Activated CD4-positive, alpha-beta T cell treated with anti-CD3 and anti-CD28 coated beads, Interleukin-10, Interleukin-2, amounts not matched to agents 100 ng/mL and 50 ng/mL, durations not matched to agents 16 hours and 8 hours (primary cell): ENCODE data around the gene MTURN.
"Not testable (repeated sequence)": the region's sequence is repeated elsewhere in the genome, so short reads cannot be mapped to it uniquely, and the experiment has no call there.

Source experiments
- DNase-seq: peaks from one replicate; pipeline ENCODE4 v3.0.0-alpha.2; 2020

MTURN gene

GRCh38 chr7:30181211-30181610, 46.4 kb downstream of the MTURN start:
- DNase-seq: no peak

DNA sequence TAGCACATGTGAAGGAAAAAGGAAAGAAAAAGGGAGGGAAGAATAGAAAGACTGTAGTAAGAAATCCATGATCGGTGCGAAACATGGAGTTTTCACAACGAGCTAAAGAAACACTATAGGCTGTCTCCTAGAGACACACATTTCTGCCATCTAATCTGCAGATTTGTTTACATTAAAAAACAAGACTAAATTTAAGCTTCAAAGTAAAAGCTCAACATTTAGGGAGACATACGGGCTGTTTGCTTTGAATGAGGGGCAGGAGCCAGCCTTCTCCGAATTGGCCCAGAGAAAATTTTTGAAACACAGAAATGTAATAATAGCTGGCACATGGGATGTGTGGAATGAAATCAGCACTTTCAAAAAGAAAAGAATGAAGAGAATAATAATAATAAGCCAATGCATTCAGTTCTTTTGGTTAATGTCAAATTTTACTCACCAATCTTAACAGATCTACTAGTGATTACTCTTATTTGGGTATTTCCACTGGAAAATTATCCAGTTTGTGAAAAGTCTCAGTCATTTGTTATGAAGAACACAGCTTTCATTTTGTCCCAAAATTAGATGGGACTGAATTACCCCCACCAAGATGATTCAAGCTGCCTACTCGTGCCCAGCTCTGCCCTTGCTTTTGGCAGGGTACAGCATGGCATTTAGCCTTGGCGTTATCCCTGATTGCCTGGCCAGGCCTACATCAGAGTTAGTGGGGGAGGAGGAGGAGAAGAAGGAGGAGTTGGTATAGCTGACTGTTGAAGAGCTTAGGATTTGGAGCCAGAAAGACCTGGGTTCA, 47.1 kb downstream of the MTURN start:
- DNase-seq: no peak

GRCh38 chr7:30182814-30183213, 48.0 kb downstream of the MTURN start:
- no peak for DNase-seq

- no peak for DNase-seq
Measured at GRCh38 chr7:30183749-30184369, 49.1 kb downstream of the MTURN start.

- DNase-seq: no peak
Measured at GRCh38 chr7:30184791-30185487, 50.2 kb downstream of the MTURN start.

GRCh38 chr7:30185496-30185895, 50.7 kb downstream of the MTURN start:
- no peak for DNase-seq

DNA sequence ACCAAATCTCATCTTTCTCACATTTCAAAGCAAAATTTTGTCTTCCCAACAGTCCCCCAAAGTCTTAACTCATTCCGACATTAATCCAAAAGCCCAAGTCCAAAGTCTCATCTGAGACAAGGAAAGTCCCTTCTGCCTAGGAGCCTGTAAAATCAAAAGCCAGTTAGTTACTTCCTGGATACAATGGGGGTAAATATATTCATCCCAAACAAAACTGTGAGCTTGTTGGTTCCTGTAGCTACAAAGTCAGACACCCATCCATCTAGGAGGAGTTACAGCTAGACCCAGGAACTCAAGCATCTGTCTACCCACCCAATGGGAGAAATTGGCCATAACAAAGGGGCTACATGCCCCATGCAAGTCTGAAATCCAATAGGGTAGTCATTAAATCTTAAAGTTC, 51.9 kb downstream of the MTURN start:
- no peak for DNase-seq

- no peak for DNase-seq
Measured at GRCh38 chr7:30187513-30187912, 52.7 kb downstream of the MTURN start.

DNA sequence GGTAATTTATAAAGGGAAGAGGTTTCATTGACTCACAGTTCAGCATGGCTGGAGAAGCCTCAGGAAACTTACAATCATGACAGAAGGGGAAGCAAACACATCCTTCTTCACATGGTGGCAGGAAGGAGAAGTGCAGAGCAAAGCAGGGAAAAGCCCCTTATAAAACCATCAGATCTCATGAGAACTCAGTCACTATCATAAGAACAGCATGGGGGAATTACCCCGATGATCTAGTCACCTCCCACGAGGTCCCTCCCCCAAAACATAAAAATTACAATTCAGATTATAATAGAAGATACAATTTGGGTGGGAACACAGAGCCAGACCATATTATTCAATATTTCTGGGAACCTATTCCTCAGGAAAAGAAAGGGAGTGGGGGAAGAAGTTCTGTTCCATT, 53.6 kb downstream of the MTURN start:
- not testable (repeated sequence) for DNase-seq

GRCh38 chr7:30188811-30189210, 54.0 kb downstream of the MTURN start:
- no peak for DNase-seq

DNA sequence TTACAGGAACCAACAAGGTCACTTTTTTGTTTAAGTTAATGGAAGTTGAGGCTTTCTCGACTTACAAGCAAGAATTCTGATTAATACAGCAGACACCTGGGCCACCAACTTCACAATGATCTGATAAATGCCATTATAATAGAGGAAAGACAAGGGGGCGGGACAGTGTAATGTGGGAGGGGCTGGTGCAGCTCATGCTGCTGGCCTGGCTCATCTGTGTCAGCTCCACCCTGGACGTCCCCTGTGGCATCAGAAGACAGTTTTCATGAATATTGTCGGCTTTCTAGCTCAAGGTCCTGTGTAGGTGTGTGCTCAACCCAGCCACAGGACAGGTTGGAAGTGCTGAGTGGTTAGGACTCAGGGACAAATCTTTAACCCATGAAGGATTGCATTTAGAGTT, 57.0 kb downstream of the MTURN start:
- DNase-seq: no peak

GRCh38 chr7:30193336-30193943, 58.7 kb downstream of the MTURN start:
- no peak for DNase-seq

DNA sequence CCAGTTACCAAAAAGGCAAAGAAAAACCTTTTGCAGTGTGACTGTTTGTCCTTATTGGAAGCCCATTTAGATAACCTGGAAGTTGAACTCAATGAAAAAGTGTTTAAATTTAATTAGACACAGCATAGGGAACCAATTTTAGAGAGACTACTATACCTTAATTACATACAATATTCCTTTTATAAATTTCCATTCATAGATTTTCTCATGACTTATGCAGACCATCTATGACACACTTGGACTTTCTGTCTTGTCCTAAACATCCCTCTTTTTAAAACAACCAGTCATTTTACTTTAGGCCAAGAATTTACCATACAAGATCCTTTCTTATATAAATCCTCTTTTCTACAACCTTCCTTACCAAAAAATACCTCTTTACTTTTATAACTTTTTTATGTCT, 61.6 kb downstream of the MTURN start:
- DNase-seq: no peak

DNA sequence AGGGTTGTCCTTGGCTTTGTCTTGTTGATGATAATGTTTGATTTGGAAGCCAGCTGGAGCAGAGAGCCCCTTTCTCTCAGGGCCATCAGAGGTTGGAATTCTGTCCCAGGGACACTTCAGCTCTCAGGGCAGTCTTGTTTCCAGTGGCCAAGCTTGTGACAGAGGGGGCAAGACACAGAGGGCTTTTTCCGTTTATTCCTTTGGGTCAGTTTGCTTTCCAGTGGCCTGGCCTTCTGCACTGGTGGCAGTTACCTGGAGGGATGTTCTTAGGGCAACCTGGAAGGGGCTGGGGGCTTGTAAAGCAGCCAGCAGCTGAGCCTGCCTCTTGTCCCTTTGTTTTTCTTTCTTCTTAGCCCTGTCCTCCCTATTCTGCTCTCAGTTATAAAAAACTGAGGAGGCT, 62.7 kb downstream of the MTURN start:
- no peak for DNase-seq

GRCh38 chr7:30199271-30199670, 64.5 kb downstream of the MTURN start:
- no peak for DNase-seq

DNA sequence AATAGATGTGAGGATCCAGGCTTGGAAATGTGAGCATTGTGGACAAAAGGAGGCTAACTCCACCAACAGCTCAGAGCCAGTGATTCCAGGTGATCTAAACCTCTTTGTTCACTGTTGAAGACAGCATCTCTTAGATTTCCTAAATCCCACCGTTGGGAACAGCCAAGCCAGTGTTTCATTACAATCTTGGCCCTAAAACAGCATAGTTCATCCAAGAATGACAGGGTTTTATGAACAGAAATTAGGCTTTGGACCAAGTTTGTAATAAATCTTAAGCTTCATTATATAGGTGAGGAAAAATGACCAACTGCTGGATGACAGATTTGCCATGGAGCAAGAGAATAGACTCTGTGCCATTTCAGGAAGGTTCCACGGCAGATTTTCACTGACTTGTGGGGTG, 65.8 kb downstream of the MTURN start:
- DNase-seq: no peak

DNA sequence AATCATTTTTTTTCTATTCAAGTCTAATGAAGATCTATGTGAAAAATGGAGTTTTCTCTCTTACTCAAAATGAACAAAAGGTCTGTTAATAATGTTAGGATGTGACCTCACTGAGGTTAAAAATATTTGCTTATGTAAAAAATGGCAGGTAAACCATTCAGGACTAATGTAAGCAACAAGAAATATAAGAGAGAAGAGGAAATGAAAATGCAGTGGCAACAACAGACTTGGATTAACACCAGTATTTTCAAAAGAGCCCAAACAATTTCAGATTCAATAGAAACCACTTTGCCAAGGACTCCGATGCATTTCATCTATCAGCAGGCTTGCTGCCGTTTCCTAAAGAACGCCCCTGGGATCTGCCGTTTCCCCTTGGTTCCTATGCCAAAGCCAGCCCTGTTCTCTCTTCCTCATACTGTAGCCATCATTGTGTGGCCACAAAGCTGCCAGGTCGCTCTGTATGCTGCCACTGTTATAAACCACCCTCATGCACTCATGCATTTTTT, 66.4 kb downstream of the MTURN start:
- no peak for DNase-seq

GRCh38 chr7:30201921-30202320, 67.1 kb downstream of the MTURN start:
- DNase-seq: no peak

- no peak for DNase-seq
Measured at GRCh38 chr7:30202671-30203070, 67.9 kb downstream of the MTURN start.

GRCh38 chr7:30206491-30206890, 71.7 kb downstream of the MTURN start:
- no peak for DNase-seq

DNA sequence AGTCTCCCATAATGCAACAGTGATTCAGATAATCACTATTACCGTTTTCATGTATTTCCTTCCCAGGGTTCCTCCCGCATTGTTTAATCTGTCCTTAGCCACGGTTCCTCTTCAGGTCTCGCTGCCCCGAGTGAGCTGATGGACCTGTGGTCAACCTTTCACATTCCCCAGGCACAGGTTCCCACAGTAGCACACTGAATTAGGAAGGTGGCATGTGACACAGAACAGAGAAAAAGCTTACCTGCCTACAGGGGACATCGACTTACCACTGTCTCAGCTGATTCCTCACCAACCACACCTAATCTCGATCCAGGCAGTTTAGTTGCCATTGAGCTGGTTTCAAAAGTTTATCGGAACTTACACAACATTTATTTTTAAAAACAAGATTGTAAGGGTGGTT, 72.2 kb downstream of the MTURN start:
- DNase-seq: no peak

- no peak for DNase-seq
Measured at GRCh38 chr7:30207376-30207775, 72.6 kb downstream of the MTURN start.

DNA sequence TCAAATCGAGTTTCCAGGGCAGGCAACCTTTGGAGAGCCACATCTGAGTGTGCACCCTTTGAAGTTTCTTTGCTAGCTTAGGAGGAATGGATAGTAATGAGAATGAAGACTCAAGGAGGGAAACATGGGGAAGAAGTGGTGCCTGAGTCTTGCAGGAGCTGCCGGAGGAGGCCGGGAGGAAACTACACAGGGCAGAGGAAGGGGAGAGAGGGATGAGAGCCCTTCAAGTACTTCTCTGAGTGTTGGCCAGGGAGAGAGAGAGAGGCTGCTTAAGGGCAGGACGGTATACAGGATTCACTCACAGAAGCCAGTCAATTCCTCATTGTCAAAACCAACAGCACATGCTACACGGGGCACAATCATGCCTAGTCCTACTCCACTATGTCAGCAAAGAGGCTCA, 75.2 kb downstream of the MTURN start:
- DNase-seq: no peak
